H1 (cell line): ENCODE data around the gene SLC35D2. TPM values are rescaled to one million over a fixed set of nuclear protein-coding genes. Genes with fewer than 3 reads are reported as not detected.

ENCODE experiments used
- CTCF ChIA-PET: fragments of 300-600 bp; sonication (Branson Sonifier 250); formaldehyde crosslinking; loops from one replicate; lab custom pipeline; 2021; ENCODE audit not compliant: partially characterized antibody; lab: Charles Lee
- POLR2A ChIA-PET: fragments of 300-600 bp; sonication (Branson Sonifier 250); formaldehyde crosslinking; loops from one replicate; lab custom pipeline; 2021; ENCODE audit warnings: inconsistent platforms; ENCODE audit not compliant: partially characterized antibody; lab: Charles Lee
- DNase-seq, 2 experiments: peaks; one replicate each; pipeline versions ENCODE4 v3.0.0 to v3.0.0-alpha.2; 2010 to 2022; ENCODE audit warnings: low spot score in 2 of 2, low read depth in 1 of 2, mixed read lengths in 1 of 2
- FAIRE-seq: peaks from 2 replicates; lab custom pipeline; 2011; peaks lifted over from hg19 to GRCh38; lab: Jason Lieb, UNC
- H2AFZ ChIP-seq: 2 replicates; pipeline ENCODE4 v1.8.1; 2012; ENCODE audit warnings: low read length, inconsistent platforms
- H2AK5ac ChIP-seq: 2 replicates; pipeline ENCODE4 v1.6.1; 2013; ENCODE audit warnings: low read depth, low read length
- H2BK120ac ChIP-seq: replicated peaks from 2 replicates; pipeline ENCODE3; 2013; ENCODE audit warnings: low read depth, low read length, inconsistent platforms
- H2BK12ac ChIP-seq: 2 replicates; pipeline ENCODE4 v1.6.1; 2013; ENCODE audit warnings: low read depth, low read length
- H2BK15ac ChIP-seq: 2 replicates; pipeline ENCODE4 v1.6.1; 2013; ENCODE audit warnings: low read length
- H2BK20ac ChIP-seq: 2 replicates; pipeline ENCODE4 v1.6.1; 2013; ENCODE audit warnings: low read length
- H2BK5ac ChIP-seq: 2 replicates; pipeline ENCODE4 v1.6.1; 2013; ENCODE audit warnings: low read depth, low read length
- H3K14ac ChIP-seq: 2 replicates; pipeline ENCODE4 v1.6.1; 2013; ENCODE audit warnings: inconsistent platforms; ENCODE audit not compliant: insufficient read length
- H3K18ac ChIP-seq: 2 replicates; pipeline ENCODE4 v1.6.1; 2013; ENCODE audit warnings: low read length; ENCODE audit errors: extremely low read depth
- H3K23ac ChIP-seq: 2 replicates; pipeline ENCODE4 v1.6.1; 2013; ENCODE audit warnings: inconsistent platforms; ENCODE audit not compliant: insufficient read length
- H3K23me2 ChIP-seq: 2 replicates; pipeline ENCODE4 v1.6.1; 2013; ENCODE audit warnings: low read depth, low read length
- H3K27ac ChIP-seq: 2 replicates; pipeline ENCODE4 v1.6.1; 2011; ENCODE audit warnings: low read depth, low read length, inconsistent platforms
- H3K27me3 ChIP-seq, 4 experiments: replicated peaks in 1 of 4; 1 replicate in 1 of 4; 2 replicates in 3 of 4; pipeline versions ENCODE4 v1.6.1 to v1.8.1; 2011 to 2013; ENCODE audit warnings: low read length in 3 of 4, mild to moderate bottlenecking in 3 of 4, inconsistent platforms in 2 of 4, mixed read lengths in 2 of 4, moderate library complexity in 1 of 4; ENCODE audit not compliant: control insufficient read depth in 3 of 4, insufficient read depth in 3 of 4; ENCODE audit errors: extremely low read depth in 1 of 4
- H3K36me3 ChIP-seq, 4 experiments: 2 replicates each; pipeline versions ENCODE4 v1.6.1 to v1.8.1; 2011 to 2013; ENCODE audit warnings: mild to moderate bottlenecking in 4 of 4, low read length in 3 of 4, moderate library complexity in 2 of 4, control low read depth in 1 of 4, inconsistent platforms in 1 of 4; ENCODE audit not compliant: insufficient read depth in 4 of 4, control insufficient read depth in 2 of 4
- H3K4ac ChIP-seq: replicated peaks from 2 replicates; pipeline ENCODE3; 2013; ENCODE audit warnings: low read length, low read depth, mixed read lengths, inconsistent platforms; ENCODE audit not compliant: insufficient read length
- H3K4me1 ChIP-seq, 4 experiments: replicated peaks in 1 of 4; 1 replicate in 1 of 4; 2 replicates in 3 of 4; pipeline versions ENCODE4 v1.6.1 to v1.8.1; 2011 to 2013; ENCODE audit warnings: low read length in 3 of 4, inconsistent platforms in 2 of 4, mixed read lengths in 1 of 4; ENCODE audit not compliant: insufficient read depth in 4 of 4, control insufficient read depth in 3 of 4
- H3K4me2 ChIP-seq, 2 experiments: 2 replicates each; pipeline versions ENCODE4 v1.6.1 to v1.8.1; 2011 to 2013; ENCODE audit warnings: low read depth in 2 of 2, low read length in 2 of 2, control low read depth in 1 of 2, inconsistent platforms in 1 of 2, mild to moderate bottlenecking in 1 of 2; ENCODE audit not compliant: insufficient read depth in 1 of 2
- H3K4me3 ChIP-seq, 4 experiments: fragments of 200-600, 300-600 bp in 1 of 4; sonication (generic), shearing (Covaris generic), sonication (Bioruptor Twin) in 1 of 4; 2 replicates each; pipeline versions ENCODE4 v1.5.1 to v1.8.1; 2011 to 2016; ENCODE audit warnings: low read length in 4 of 4, low read depth in 3 of 4, control low read depth in 2 of 4, inconsistent platforms in 2 of 4, mild to moderate bottlenecking in 2 of 4, mixed read lengths in 1 of 4, moderate library complexity in 1 of 4; ENCODE audit not compliant: insufficient read depth in 2 of 4; ENCODE audit errors: extremely low read depth in 1 of 4
- H3K56ac ChIP-seq: replicated peaks from 2 replicates; pipeline ENCODE3; 2013; ENCODE audit warnings: low read depth, mild to moderate bottlenecking, mixed read lengths, low read length, inconsistent platforms; ENCODE audit not compliant: insufficient read length
- H3K79me1 ChIP-seq: 2 replicates; pipeline ENCODE4 v1.6.1; 2013; ENCODE audit warnings: low read depth, low read length, control low read depth
- H3K79me2 ChIP-seq, 2 experiments: 2 replicates each; pipeline versions ENCODE4 v1.6.1 to v1.8.1; 2012 to 2013; ENCODE audit warnings: low read length in 2 of 2, mild to moderate bottlenecking in 2 of 2, inconsistent platforms in 1 of 2; ENCODE audit not compliant: insufficient read depth in 2 of 2, control insufficient read depth in 1 of 2
- H3K9ac ChIP-seq, 4 experiments: replicated peaks in 1 of 4; 1 replicate in 1 of 4; 2 replicates in 3 of 4; pipeline versions ENCODE4 v1.6.1 to v1.8.1; 2011 to 2013; ENCODE audit warnings: low read depth in 3 of 4, low read length in 3 of 4, control low read depth in 2 of 4, mild to moderate bottlenecking in 2 of 4, moderate library complexity in 2 of 4, inconsistent platforms in 1 of 4; ENCODE audit errors: extremely low read depth in 1 of 4
- H3K9me3 ChIP-seq, 2 experiments: 2 replicates each; pipeline versions ENCODE4 v1.6.1 to v1.8.1; 2012 to 2013; ENCODE audit warnings: mild to moderate bottlenecking in 2 of 2, moderate library complexity in 2 of 2, control low read depth in 1 of 2, inconsistent platforms in 1 of 2, low read depth in 1 of 2, low read length in 1 of 2, mixed read lengths in 1 of 2; ENCODE audit not compliant: insufficient read depth in 2 of 2
- H4K20me1 ChIP-seq, 2 experiments: replicated peaks in 1 of 2; 2 replicates each; pipeline versions ENCODE3 to v1.8.1; 2011 to 2013; ENCODE audit warnings: inconsistent platforms in 2 of 2, low read length in 2 of 2, mild to moderate bottlenecking in 1 of 2; ENCODE audit not compliant: insufficient read depth in 2 of 2, control insufficient read depth in 1 of 2
- H4K5ac ChIP-seq: 2 replicates; pipeline ENCODE4 v1.6.1; 2013; ENCODE audit warnings: low read length, low read depth, mixed read lengths, inconsistent platforms; ENCODE audit not compliant: insufficient read length
- H4K8ac ChIP-seq: 2 replicates; pipeline ENCODE4 v1.8.0; 2013; ENCODE audit warnings: mild to moderate bottlenecking, moderate library complexity, low read length, inconsistent platforms; ENCODE audit not compliant: insufficient read depth; ENCODE audit errors: extremely low read depth
- H4K91ac ChIP-seq: replicated peaks from 2 replicates; pipeline ENCODE3; 2013; ENCODE audit warnings: low read length, mixed read lengths, inconsistent platforms; ENCODE audit not compliant: insufficient read length
- CBX5 ChIP-seq: fragments of 300-800, 300-1000 bp; sonication (generic); IDR thresholded peaks from 2 replicates; pipeline ENCODE4 v1.7.1; 2016; ENCODE audit warnings: antibody characterized with exemption, low read length, low read depth
- WGBS, 2 experiments: shearing (Covaris generic) in 1 of 2; methylation state at CpG; one replicate each; pipeline versions ENCODE4 v1.1.6 to v1.1.7; 2013 to 2015; ENCODE audit warnings: low lambda C conversion rate in 2 of 2, mixed read lengths in 2 of 2, inconsistent platforms in 1 of 2, low coverage in 1 of 2, missing lambda C conversion rate in 1 of 2; ENCODE audit not compliant: insufficient replicate concordance in 2 of 2, insufficient coverage in 1 of 2, insufficient read length in 1 of 2; ENCODE audit errors: extremely low coverage in 1 of 2, missing lambda C conversion rate in 1 of 2; 5-methylcytosine and 5-hydroxymethylcytosine counted together
- polyA plus RNA-seq, 7 experiments: library from polyadenylated mRNA; depleted of rRNA in 3 of 7; stranded (reverse) in 5 of 7; unstranded in 2 of 7; fragments of >200 nt in 5 of 7; fragments of 200-250 nt in 2 of 7; gene quantifications; 1 replicate in 5 of 7; 2 replicates in 1 of 7; 4 replicates in 1 of 7; pipeline versions ENCODE4 v1.2.1 to v1.2.3, GENCODE V29; 2011 to 2013; ENCODE audit warnings: missing spikeins in 2 of 7, mixed read lengths in 2 of 7
- total RNA-seq: library from RNA; stranded (reverse); fragmentation: NEBNext Ultra II Directional; extraction: Animal tissue kit (Norgen Biotek cat#: 25700); gene quantifications from 2 replicates; pipeline ENCODE4 v1.2.1, GENCODE V29; 2021

The SLC35D2 gene
- total and polyA plus RNA-seq, 2 of the 8 experiments (the other 6 are each of a cell fraction or from before 2014, with no cell fraction given): 9.6 to 11.5 TPM

- Histone ChIP-seq H3K23ac (no peak overlapping the region), H3K9ac (no peak overlapping the region), H3K4me3 (no peak overlapping the region), H4K8ac (no peak overlapping the region), H3K79me2 (no peaks in the 10 kb centered on the region), H3K23me2 (no peaks in the 10 kb centered on the region; the same call in 1 of the 2 replicates), H4K5ac (no peak overlapping the region), H2BK20ac (no peak overlapping the region), H3K36me3 (no peaks in the 10 kb centered on the region), H2BK12ac (no peak overlapping the region), H3K18ac (no peak overlapping the region), H2AK5ac (no peak overlapping the region), H3K56ac (no peak overlapping the region), H3K4me2 (no peak overlapping the region), H3K9me3 (no peaks in the 10 kb centered on the region), H4K20me1 (no peaks in the 10 kb centered on the region), H3K27me3 (no peaks in the 10 kb centered on the region), H2AFZ (no peak overlapping the region), H3K14ac (no peak overlapping the region), H3K4ac (no peak overlapping the region), H2BK120ac (no peak overlapping the region), H3K79me1 (no peaks in the 10 kb centered on the region), H2BK15ac (no peak overlapping the region), H2BK5ac (no peak overlapping the region), H3K4me1 (no peaks in the 10 kb centered on the region; a peak in 1 of 7 replicates), H3K27ac (no peak overlapping the region), H4K91ac (no peak overlapping the region)
- DNase-seq (no peak), FAIRE-seq (no peak)
- ChIA-PET CTCF (interaction anchor here (0.6 to 2.0 kb wide), 5 partner anchors 9 to 67 kb away, joined by 3 to 6 read pairs (median 3); no protein-coding TSS in a partner anchor), POLR2A (no interaction called here)
- no peak for TF ChIP-seq CBX5
- 90% methylated on average over 4 of the region's 4 CpGs; no CpG with 5 or more reads in 1 of the 2 experiments for WGBS, 2 experiments
Measured at GRCh38 chr9:96299823-96300222, 83.7 kb downstream of the SLC35D2 start.
